CD4-positive, CD25-positive, alpha-beta regulatory T cell (primary cell): ENCODE data around the gene NHSL2. TPM values are rescaled to one million over a fixed set of nuclear protein-coding genes. Genes with fewer than 3 reads are reported as not detected.

Experiments
- ATAC-seq, 2 donors: fragments of 150-1000 bp; cut with Tn5 transposase; one replicate each; pipeline ENCODE4 v1.10.0; 2021; ENCODE audit warnings: low read depth in 2 of 2, moderate number of reproducible peaks in 2 of 2, moderate library complexity in 1 of 2
- DNase-seq, 3 donors: peaks; one replicate each; pipeline versions ENCODE4 v3.0.0 to v3.0.0-alpha.2; 2012 to 2022; ENCODE audit warnings: mixed read lengths in 1 of 3
- H3K27ac ChIP-seq: one replicate; pipeline ENCODE4 v1.7.0; 2013; ENCODE audit warnings: mild to moderate bottlenecking, low read length; ENCODE audit not compliant: insufficient read depth, poor library complexity, severe bottlenecking
- H3K27me3 ChIP-seq: one replicate; pipeline ENCODE4 v1.7.0; 2013; ENCODE audit warnings: low read length; ENCODE audit not compliant: control insufficient read depth, insufficient read depth
- H3K36me3 ChIP-seq: one replicate; pipeline ENCODE4 v1.7.0; 2013; ENCODE audit warnings: mild to moderate bottlenecking, low read length, moderate library complexity; ENCODE audit not compliant: control insufficient read depth, insufficient read depth
- H3K4me1 ChIP-seq: 2 replicates; pipeline ENCODE4 v1.7.0; 2013; ENCODE audit warnings: mild to moderate bottlenecking, low read length; ENCODE audit not compliant: insufficient read depth, control insufficient read depth, poor library complexity, severe bottlenecking
- H3K4me3 ChIP-seq: one replicate; pipeline ENCODE4 v1.7.0; 2013; ENCODE audit warnings: low read depth, mild to moderate bottlenecking, low read length, moderate library complexity
- H3K9me3 ChIP-seq, 2 experiments: 1 replicate in 1 of 2; 2 replicates in 1 of 2; pipeline ENCODE4 v1.7.0; 2013; ENCODE audit warnings: low read length in 2 of 2, mild to moderate bottlenecking in 1 of 2, moderate library complexity in 1 of 2; ENCODE audit not compliant: control insufficient read depth in 2 of 2
- H3K27ac Mint-ChIP-seq, 3 donors: one replicate each; pipeline ENCODE4 v1.8.0; 2020 to 2022; ENCODE audit warnings: mild to moderate bottlenecking in 3 of 3, mixed read lengths in 3 of 3, moderate library complexity in 2 of 3
- H3K27me3 Mint-ChIP-seq: one replicate; pipeline ENCODE4 v1.8.0; 2022; ENCODE audit warnings: mild to moderate bottlenecking, mixed read lengths
- H3K36me3 Mint-ChIP-seq: one replicate; pipeline ENCODE4 v1.8.0; 2020; ENCODE audit warnings: mixed read lengths
- H3K4me1 Mint-ChIP-seq, 4 donors: one replicate each; pipeline ENCODE4 v1.8.0; 2020 to 2022; ENCODE audit warnings: mixed read lengths in 4 of 4, mild to moderate bottlenecking in 1 of 4
- H3K4me3 Mint-ChIP-seq, 4 donors: one replicate each; pipeline ENCODE4 v1.8.0; 2020 to 2022; ENCODE audit warnings: mild to moderate bottlenecking in 4 of 4, mixed read lengths in 4 of 4, moderate library complexity in 3 of 4
- H3K9me3 Mint-ChIP-seq, 7 donors: one replicate each; pipeline ENCODE4 v1.8.0; 2020 to 2022; ENCODE audit warnings: mixed read lengths in 7 of 7, mild to moderate bottlenecking in 3 of 7, moderate library complexity in 2 of 7
- polyA plus RNA-seq, 4 donors: library from polyadenylated mRNA; unstranded; fragments of 300-500 nt; fragmentation: Illumina TruSeq; gene quantifications; one replicate each; pipeline ENCODE4 v1.2.3, GENCODE V29; 2021
- total RNA-seq: library from RNA; stranded (reverse); gene quantifications from one replicate; pipeline ENCODE4 v1.2.3, GENCODE V29; 2022

The NHSL2 gene
- total and polyA plus RNA-seq, 5 donors from 2014 or later = 1.5 to 6.7 (median 2.2) TPM

DNA sequence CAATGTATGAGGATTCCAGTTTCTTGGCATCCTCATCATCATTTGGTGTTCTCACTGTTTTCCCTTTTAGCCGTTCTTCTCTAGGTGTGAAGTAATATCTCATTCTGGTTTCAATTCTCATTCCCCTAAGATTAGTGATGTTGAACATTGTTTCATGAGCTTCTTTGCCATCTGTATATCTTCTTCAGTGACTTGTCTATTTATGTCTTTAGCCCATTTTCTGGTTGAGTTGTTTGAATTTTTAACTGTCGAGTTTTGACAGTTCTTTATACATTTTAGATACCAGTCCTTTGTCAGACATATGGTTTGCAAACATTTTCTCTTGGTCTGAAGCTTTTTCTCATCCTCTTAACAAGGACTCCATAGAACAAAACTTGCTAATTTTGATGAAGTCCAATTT, 101.1 kb downstream of the NHSL2 start:
- Histone ChIP-seq H3K4me3 (no peak overlapping the region), H3K36me3 (no peaks in the 10 kb centered on the region), H3K27me3 (peaks cover 8% of the 10 kb centered on the region), H3K9me3 (no peaks in the 10 kb centered on the region), H3K27ac (no peak overlapping the region), H3K4me1 (no peaks in the 10 kb centered on the region)
- H3K4me1 Mint-ChIP-seq = no peaks in the 10 kb centered on the region
- H3K27me3 Mint-ChIP-seq = peaks cover 26% of the 10 kb centered on the region
- ATAC-seq (no peak), DNase-seq (no peak)
- H3K36me3 Mint-ChIP-seq = no peaks in the 10 kb centered on the region
- H3K4me3 Mint-ChIP-seq = no peak overlapping the region
- H3K9me3 Mint-ChIP-seq = no peaks in the 10 kb centered on the region
- no peak overlapping the region for H3K27ac Mint-ChIP-seq

DNA sequence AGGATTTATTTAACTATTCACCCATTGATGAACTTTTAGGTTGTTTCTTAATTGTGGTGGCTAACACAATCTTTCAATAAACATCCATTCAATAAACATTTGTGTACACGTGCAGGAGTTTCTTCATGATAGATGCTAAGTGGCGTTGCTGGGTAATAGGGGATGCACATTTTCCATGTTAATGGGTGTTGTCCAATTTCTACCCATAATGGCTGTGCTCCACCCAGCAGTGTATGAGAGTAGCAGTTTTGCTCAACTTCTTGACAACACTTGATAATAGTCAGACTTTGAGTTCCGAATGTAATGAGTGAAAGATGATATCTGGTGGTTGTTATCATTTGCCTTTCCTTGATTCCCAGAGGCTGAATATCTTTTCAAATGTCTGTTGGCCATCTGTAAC, 104.7 kb downstream of the NHSL2 start:
- H3K27ac Mint-ChIP-seq = no peak overlapping the region
- H3K9me3 ChIP-seq = no peaks in the 10 kb centered on the region

DNA sequence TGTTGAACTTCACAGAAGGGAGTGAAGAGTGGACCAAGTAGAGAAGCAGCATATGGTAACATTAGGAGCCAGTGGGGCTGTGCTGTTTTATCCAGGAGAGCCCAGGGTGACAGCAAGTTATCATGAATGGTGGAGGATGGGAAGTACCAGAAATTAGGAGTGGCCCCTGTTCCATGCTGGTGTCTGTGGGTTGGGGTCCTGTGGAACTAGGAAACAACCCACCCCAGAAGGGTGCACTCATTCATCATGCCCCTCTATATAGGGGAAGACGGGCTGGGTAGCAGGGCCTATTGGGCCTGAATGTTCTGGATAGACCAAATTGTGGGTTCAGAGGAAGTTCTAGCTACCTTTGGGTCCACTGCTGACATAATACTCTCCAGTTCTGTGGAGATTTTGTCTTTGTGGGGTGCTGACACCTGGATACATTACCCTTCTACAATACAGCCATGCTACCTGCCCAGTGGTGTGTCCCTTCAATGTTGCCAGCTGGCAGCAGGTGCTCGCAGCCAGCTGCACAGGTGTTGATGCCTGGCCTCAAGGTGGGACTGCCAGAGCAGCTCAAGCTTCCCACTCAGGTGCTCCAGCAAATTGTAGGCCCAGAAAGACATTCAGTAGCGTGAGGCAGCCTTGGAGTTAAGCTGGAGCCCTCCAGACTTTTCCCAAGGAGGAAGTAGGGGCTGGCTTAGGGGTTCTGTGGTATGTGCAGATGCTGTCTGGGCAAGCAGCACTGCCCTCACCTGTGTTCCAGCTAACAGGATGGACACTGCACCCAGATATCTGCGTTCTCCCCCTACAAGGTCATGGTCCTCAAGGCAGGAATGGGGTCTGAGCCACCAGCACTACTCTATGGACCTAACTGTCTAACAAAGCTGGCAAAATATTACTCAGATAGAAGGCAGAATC, 106.5 kb downstream of the NHSL2 start:
- Histone ChIP-seq H3K27me3 (peaks cover 6% of the 10 kb centered on the region), H3K27ac (no peak overlapping the region), H3K4me1 (peaks cover 4% of the 10 kb centered on the region), H3K4me3 (no peak overlapping the region), H3K9me3 (no peaks in the 10 kb centered on the region), H3K36me3 (no peaks in the 10 kb centered on the region)
- ATAC-seq (no peak), DNase-seq (no peak)
- peaks cover 38% of the 10 kb centered on the region for H3K27me3 Mint-ChIP-seq
- peaks cover 0 to 3% (median 0%) of the 10 kb centered on the region in 7 donors for H3K9me3 Mint-ChIP-seq
- peaks cover 0 to 4% (median 2%) of the 10 kb centered on the region in 4 donors for H3K4me1 Mint-ChIP-seq
- H3K36me3 Mint-ChIP-seq = no peaks in the 10 kb centered on the region
- H3K27ac Mint-ChIP-seq = no peak overlapping the region
- H3K4me3 Mint-ChIP-seq = no peak overlapping the region

More for the DNA sequence above, 104.7 kb downstream of the NHSL2 start:
- ATAC-seq (no peak), DNase-seq (no peak)
- no peak overlapping the region for H3K27ac ChIP-seq
- Mint-ChIP-seq H3K4me3 (no peak overlapping the region), H3K9me3 (no peaks in the 10 kb centered on the region), H3K4me1 (peaks cover 0 to 2% (median 0%) of the 10 kb centered on the region in 4 donors), H3K27me3 (peaks cover 33% of the 10 kb centered on the region), H3K36me3 (no peaks in the 10 kb centered on the region)
- H3K4me3 ChIP-seq = no peak overlapping the region
- no peaks in the 10 kb centered on the region for H3K36me3 ChIP-seq
- peaks cover 6% of the 10 kb centered on the region for H3K27me3 ChIP-seq
- peaks cover 4% of the 10 kb centered on the region for H3K4me1 ChIP-seq

DNA sequence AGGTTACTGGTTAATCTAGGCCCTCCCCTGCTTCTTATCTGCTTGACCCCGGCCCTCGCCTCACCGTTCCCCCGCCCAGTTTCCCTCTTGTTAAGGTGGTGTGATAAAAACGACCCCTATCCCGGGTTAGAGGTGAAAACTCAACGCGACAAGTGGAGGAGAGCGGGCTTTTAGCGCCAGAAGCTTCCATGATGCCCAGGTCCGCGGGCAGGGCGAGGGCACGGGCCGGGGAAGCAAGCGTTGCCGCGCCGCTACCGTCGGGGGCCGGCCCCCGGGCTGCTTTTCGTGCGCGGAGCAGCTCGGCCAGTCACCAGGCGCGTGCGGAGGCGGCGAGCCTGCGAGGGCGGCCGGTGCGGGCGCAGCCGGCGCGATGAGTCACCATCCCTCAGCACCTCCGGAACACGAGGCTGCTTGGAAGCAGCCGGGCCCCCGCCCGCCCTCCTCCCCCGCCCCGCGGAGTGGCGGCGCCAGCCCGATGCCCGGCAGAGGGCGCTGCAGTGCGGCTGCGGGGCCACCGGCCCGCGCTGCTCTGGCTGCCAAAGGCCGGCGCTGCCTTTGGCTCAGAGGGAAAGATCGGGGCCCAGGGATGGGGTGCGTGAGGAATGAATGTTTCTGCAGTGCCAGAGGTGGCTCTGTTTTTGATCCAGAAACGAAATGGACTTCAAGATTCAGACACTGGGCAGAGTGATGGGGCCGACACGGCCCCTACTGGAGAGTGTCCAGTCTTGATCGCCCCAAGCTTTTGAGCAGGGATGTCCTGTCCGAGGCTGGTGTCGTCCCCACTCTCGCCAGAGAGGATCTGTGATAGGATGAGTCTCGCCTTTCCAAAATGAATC, 107.8 kb downstream of the NHSL2 start:
- Histone ChIP-seq H3K4me1 (peaks cover 4% of the 10 kb centered on the region), H3K27ac (no peak overlapping the region), H3K4me3 (no peak overlapping the region), H3K27me3 (peaks cover 6% of the 10 kb centered on the region), H3K9me3 (no peaks in the 10 kb centered on the region), H3K36me3 (no peaks in the 10 kb centered on the region)
- peaks cover 34% of the 10 kb centered on the region for H3K27me3 Mint-ChIP-seq
- peaks cover 0 to 4% (median 2%) of the 10 kb centered on the region in 4 donors for H3K4me1 Mint-ChIP-seq
- H3K4me3 Mint-ChIP-seq = peak overlapping the region in 2 of 4 donors; percentile 27 to 54
- ATAC-seq = peak; percentile 96 to 97
- H3K27ac Mint-ChIP-seq = no peak overlapping the region
- no peaks in the 10 kb centered on the region for H3K36me3 Mint-ChIP-seq
- DNase-seq = peak; percentile 67 to 80 (median 67)
- peaks cover 0 to 3% (median 0%) of the 10 kb centered on the region in 7 donors for H3K9me3 Mint-ChIP-seq

DNA sequence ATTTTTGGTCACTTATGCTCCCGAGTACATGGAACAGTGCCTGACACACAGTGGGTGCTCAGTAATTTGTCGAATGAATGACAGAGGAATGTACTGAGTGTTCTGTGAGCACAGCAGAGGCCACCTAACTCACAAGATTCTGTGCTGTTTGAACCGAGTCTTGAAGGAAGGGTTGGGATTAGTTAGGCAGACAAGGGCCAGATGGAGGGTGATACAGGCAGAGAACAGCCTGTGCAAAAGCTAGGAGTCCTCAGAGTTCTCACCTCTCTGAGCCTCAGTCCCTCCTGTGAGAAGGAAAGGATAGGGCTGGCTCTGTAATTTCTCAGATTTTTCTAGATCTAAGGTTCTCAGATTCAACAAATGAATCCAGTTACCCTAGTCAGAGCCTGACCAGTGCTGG, 108.8 kb downstream of the NHSL2 start:
- DNase-seq (no peak), ATAC-seq (no peak)
- Histone ChIP-seq H3K27me3 (peaks cover 6% of the 10 kb centered on the region), H3K4me1 (peaks cover 4% of the 10 kb centered on the region), H3K9me3 (no peaks in the 10 kb centered on the region), H3K36me3 (no peaks in the 10 kb centered on the region), H3K4me3 (no peak overlapping the region), H3K27ac (no peak overlapping the region)
- Mint-ChIP-seq H3K4me1 (peaks cover 0 to 4% (median 2%) of the 10 kb centered on the region in 4 donors), H3K27ac (no peak overlapping the region), H3K4me3 (no peak overlapping the region), H3K27me3 (peaks cover 29% of the 10 kb centered on the region), H3K36me3 (no peaks in the 10 kb centered on the region), H3K9me3 (peaks cover 0 to 3% (median 0%) of the 10 kb centered on the region in 7 donors)

DNA sequence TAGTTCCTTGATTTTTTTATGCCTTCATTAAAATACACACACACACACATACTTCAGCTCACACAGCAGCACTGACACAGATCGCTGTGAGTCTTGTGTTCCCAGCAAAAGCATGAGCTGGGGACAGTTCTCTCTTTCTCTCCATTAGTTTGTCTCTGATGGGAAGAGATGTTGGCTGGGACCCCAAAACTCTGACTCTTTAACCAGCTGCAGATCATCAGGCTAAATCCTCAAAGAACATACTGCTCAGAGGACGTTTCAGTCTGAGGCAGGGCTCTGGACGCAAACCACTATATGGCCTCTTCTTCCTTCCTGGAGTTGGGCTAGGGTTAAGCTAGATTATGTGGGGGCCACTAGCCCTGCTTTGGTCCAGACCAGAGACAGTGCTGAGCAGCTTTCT, 109.6 kb downstream of the NHSL2 start:
- no peak overlapping the region for H3K27ac Mint-ChIP-seq
- peaks cover 26% of the 10 kb centered on the region for H3K27me3 Mint-ChIP-seq
- no peak overlapping the region for H3K4me3 ChIP-seq

DNA sequence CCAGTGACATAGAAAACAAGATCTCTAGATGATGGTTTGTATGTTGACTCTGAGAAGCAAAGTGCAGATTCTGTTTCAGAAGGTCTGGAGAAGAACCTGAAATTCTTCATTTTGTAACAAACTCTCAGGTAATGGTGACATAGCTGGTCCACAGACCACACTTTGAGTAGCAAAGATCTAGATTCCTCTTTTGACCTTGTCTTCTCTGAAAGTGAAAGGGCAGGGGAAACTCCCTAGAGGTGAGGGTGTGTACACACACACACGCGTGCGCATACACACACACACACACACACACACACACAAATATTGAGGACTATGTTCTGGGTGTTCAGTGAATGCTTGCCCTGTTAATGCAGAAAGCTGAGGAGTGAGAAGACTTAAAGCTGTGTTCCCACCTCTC, 110.1 kb downstream of the NHSL2 start:
- Mint-ChIP-seq H3K4me3 (no peak overlapping the region), H3K4me1 (peaks cover 0 to 4% (median 2%) of the 10 kb centered on the region in 4 donors), H3K27ac (no peak overlapping the region), H3K27me3 (peaks cover 21% of the 10 kb centered on the region), H3K9me3 (peaks cover 0 to 3% (median 0%) of the 10 kb centered on the region in 7 donors), H3K36me3 (no peaks in the 10 kb centered on the region)
- Histone ChIP-seq H3K4me3 (no peak overlapping the region), H3K4me1 (peaks cover 4% of the 10 kb centered on the region), H3K27me3 (peaks cover 2% of the 10 kb centered on the region), H3K36me3 (no peaks in the 10 kb centered on the region), H3K27ac (no peak overlapping the region), H3K9me3 (no peaks in the 10 kb centered on the region)
- peak in 1 of 3 donors; percentile 18 for DNase-seq
- no peak for ATAC-seq

More for the DNA sequence above, 109.6 kb downstream of the NHSL2 start:
- ATAC-seq (no peak), DNase-seq (no peak)
- Histone ChIP-seq H3K36me3 (no peaks in the 10 kb centered on the region), H3K4me1 (peaks cover 4% of the 10 kb centered on the region), H3K27ac (no peak overlapping the region), H3K27me3 (peaks cover 5% of the 10 kb centered on the region), H3K9me3 (no peaks in the 10 kb centered on the region)
- peaks cover 0 to 3% (median 0%) of the 10 kb centered on the region in 7 donors for H3K9me3 Mint-ChIP-seq
- peaks cover 0 to 4% (median 2%) of the 10 kb centered on the region in 4 donors for H3K4me1 Mint-ChIP-seq
- no peak overlapping the region for H3K4me3 Mint-ChIP-seq
- H3K36me3 Mint-ChIP-seq = no peaks in the 10 kb centered on the region
